CD4-positive, alpha-beta T cell treated with Interleukin-4 for 4 hours (primary cell): ENCODE data around the gene MANEA.

Source experiments
- DNase-seq: peaks from one replicate; pipeline ENCODE4 v3.0.0-alpha.2; 2020

The MANEA gene

GRCh38 chr6:95589067-95589466 is 11.7 kb downstream of the MANEA start:
- DNase-seq: no peak

- no peak for DNase-seq
Measured at GRCh38 chr6:95589826-95590570, 12.7 kb downstream of the MANEA start.

- no peak for DNase-seq
Measured at GRCh38 chr6:95593025-95593424, 15.7 kb downstream of the MANEA start.

DNA sequence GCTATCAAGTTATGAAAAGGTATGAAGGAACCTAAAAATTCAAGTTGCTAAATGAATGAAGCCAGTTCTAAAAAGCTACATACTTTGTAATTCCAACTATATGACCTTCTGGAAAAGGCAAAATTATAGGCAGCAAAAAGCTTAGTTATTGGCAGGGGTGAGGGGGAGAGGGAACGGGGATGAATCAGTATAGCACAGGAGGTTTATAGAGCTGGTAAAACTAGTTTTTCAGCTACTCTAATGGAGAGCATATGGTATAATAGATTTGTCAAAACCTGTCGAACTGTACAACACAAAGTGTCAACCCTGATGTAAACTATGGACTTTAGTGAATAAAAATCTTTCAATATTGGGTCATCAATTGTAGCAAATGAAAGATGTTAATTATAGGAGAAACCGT is 18.7 kb downstream of the MANEA start:
- no peak for DNase-seq

DNA sequence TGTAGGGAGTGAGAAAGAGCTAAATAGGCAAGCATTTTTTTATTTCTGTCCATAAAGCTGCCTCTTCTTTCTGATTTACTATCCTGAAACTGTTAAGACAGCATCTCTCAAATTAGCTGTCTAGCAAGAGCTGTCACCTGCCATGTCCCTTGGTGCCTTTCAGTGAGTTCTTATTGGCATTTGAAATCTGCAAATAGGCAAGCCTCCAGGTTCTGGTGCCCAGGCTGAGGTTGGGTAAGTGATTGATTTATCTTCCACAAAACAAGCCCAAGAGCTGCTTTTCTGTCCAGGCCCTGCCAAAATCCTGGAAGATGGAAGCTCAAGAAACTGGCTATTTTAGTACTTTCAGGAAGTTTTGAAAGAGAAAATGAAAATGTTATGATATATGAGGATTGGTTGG is 22.4 kb downstream of the MANEA start:
- no peak for DNase-seq

GRCh38 chr6:95601133-95601532 is 23.8 kb downstream of the MANEA start:
- DNase-seq: no peak

DNA sequence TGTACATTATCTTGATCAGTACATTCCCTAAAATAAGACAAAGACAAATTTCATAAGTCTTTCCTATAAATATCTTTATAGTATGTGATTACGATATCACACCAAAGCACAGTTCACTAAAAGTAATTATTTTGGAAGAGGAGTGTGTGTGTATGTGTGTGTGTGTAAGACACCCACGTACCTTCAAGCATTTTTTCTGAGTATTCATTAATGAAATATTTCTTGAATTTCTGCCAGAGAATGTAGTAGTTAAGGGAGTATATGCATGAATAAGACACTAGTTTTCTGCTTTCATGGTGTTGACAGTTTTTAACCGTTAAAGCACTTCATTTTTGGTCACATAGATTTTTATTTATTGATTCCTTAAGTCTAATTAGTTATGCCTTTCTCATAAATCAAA is 36.8 kb downstream of the MANEA start:
- no peak for DNase-seq

GRCh38 chr6:95629551-95629950 is 52.2 kb downstream of the MANEA start:
- no peak for DNase-seq

- DNase-seq: no peak
Measured at GRCh38 chr6:95636552-95637431, 59.5 kb downstream of the MANEA start.

DNA sequence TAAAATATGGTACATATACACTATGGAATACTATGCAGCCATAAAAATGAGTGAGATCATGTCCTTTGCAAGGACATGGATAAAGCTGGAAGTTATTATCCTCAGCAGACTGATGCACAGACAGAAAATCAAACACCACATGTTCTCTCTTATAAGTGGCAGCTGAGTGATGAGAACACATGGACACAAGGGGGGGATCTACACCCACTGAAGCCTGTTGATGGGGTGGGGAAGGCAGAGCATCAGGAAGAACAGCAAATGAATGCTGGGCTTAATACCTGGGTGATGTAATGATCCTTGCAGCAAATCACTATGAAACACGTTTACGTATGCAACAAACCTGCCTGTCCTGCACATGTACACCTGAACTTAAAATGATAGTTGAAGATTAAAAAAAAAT is 71.3 kb downstream of the MANEA start:
- no peak for DNase-seq

GRCh38 chr6:95649451-95649850 is 72.1 kb downstream of the MANEA start:
- no peak for DNase-seq

GRCh38 chr6:95654176-95654575 is 76.8 kb downstream of the MANEA start:
- no peak for DNase-seq

DNA sequence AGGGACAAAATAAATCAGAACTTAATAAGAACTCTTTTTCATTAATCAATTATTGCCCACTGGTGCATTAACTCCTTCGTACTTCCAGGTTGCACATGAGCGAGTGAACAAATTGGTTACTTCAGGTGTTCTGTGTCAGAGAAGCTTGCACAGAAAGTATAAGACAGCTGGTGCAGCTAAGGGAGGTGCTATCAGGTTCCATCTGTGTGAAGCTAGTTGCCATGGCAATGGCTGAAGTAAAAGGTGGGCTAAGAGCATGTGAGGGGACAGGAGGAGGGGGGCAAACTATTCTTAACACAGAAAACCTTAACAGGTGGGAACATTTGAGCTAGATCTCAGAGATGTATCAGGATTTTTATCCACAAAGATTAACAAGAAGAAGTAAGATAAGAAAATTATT is 81.6 kb downstream of the MANEA start:
- DNase-seq: no peak
